SK-N-SH (cell line): ENCODE results near the gene RPP25. TPM values are rescaled to one million over a fixed set of nuclear protein-coding genes. Genes with fewer than 3 reads are reported as not detected.

Source experiments
- CTCF ChIA-PET: fragments of 300-600, 350-600 bp; formaldehyde crosslinking; extraction: SDS; loops from one replicate; lab custom pipeline; 2021; lab: Yijun Ruan, JAX
- POLR2A ChIA-PET: fragments of 350-600 bp; sonication (Branson Sonifier 250); formaldehyde crosslinking; extraction: SDS; loops from one replicate; lab custom pipeline; 2020; ENCODE audit warnings: antibody characterized with exemption, inconsistent platforms; lab: Yijun Ruan, JAX
- DNase-seq: peaks from one replicate; pipeline ENCODE4 v3.0.0; 2012
- H2AFZ ChIP-seq: fragments of 200-600 bp; sonication (generic); 2 replicates; pipeline ENCODE4 v1.8.1; 2016; ENCODE audit warnings: antibody characterized with exemption, mild to moderate bottlenecking, low read depth
- H3F3A ChIP-seq: fragments of 200-600 bp; sonication (generic); replicated peaks from 2 replicates; pipeline ENCODE3; 2016; ENCODE audit warnings: antibody characterized with exemption, mild to moderate bottlenecking; ENCODE audit not compliant: insufficient read depth
- H3K27ac ChIP-seq, 2 experiments: fragments of 200-500 bp in 1 of 2; fragments of 200-600 bp in 1 of 2; sonication (Bioruptor generic) in 1 of 2; sonication (generic), shearing (Covaris generic) in 1 of 2; 2 replicates each; pipeline versions ENCODE4 v1.5.1 to v1.6.1; 2014 to 2016; ENCODE audit warnings: low read depth in 2 of 2, inconsistent platforms in 1 of 2, low read length in 1 of 2, mild to moderate bottlenecking in 1 of 2, mixed read lengths in 1 of 2
- H3K27me3 ChIP-seq: fragments of 200-600 bp; sonication (generic), shearing (Covaris generic); 2 replicates; pipeline ENCODE4 v1.6.1; 2016; ENCODE audit warnings: mixed run types; ENCODE audit not compliant: insufficient read depth
- H3K36me3 ChIP-seq, 2 experiments: fragments of 200-500 bp in 1 of 2; fragments of 200-600 bp in 1 of 2; sonication (Bioruptor generic) in 1 of 2; sonication (generic) in 1 of 2; replicated peaks in 1 of 2; 2 replicates each; pipeline versions ENCODE3 to v1.5.1; 2014 to 2016; ENCODE audit warnings: low read length in 1 of 2, mild to moderate bottlenecking in 1 of 2; ENCODE audit not compliant: insufficient read depth in 2 of 2, control insufficient read depth in 1 of 2
- H3K4me1 ChIP-seq, 2 experiments: fragments of 200-500 bp in 1 of 2; fragments of 200-600 bp in 1 of 2; sonication (Bioruptor generic) in 1 of 2; sonication (generic), shearing (Covaris generic) in 1 of 2; 2 replicates each; pipeline versions ENCODE4 v1.5.1 to v1.6.1; 2014 to 2016; ENCODE audit warnings: low read depth in 1 of 2, low read length in 1 of 2, mixed run types in 1 of 2; ENCODE audit not compliant: insufficient read depth in 2 of 2, control insufficient read depth in 1 of 2
- H3K4me2 ChIP-seq: fragments of 200-600 bp; sonication (generic), shearing (Covaris generic); 2 replicates; pipeline ENCODE4 v1.6.1; 2017; ENCODE audit warnings: mixed run types
- H3K4me3 ChIP-seq, 2 experiments: fragments of 200-500 bp in 1 of 2; fragments of 200-600 bp in 1 of 2; sonication (Bioruptor generic) in 1 of 2; sonication (generic), shearing (Covaris generic) in 1 of 2; 2 replicates each; pipeline versions ENCODE4 v1.5.1 to v1.8.1; 2014 to 2016; ENCODE audit warnings: low read depth in 2 of 2, inconsistent platforms in 1 of 2, low read length in 1 of 2, mild to moderate bottlenecking in 1 of 2, mixed read lengths in 1 of 2, moderate library complexity in 1 of 2
- H3K79me2 ChIP-seq: fragments of 200-600 bp; sonication (generic); 2 replicates; pipeline ENCODE4 v1.8.1; 2017; ENCODE audit warnings: mild to moderate bottlenecking; ENCODE audit not compliant: insufficient read depth
- H3K9ac ChIP-seq: fragments of 200-600 bp; sonication (generic); 2 replicates; pipeline ENCODE4 v1.6.1; 2017; ENCODE audit warnings: mixed run types
- H3K9me2 ChIP-seq: fragments of 200-600 bp; sonication (generic); 2 replicates; pipeline ENCODE4 v1.6.1; 2017; ENCODE audit warnings: mixed run types
- H3K9me3 ChIP-seq: fragments of 200-600 bp; sonication (generic); 2 replicates; pipeline ENCODE4 v1.6.1; 2017; ENCODE audit warnings: mixed run types, mild to moderate bottlenecking, moderate library complexity
- H4K20me1 ChIP-seq: fragments of 200-600 bp; sonication (generic); 2 replicates; pipeline ENCODE4 v1.6.1; 2017; ENCODE audit warnings: mild to moderate bottlenecking, mixed run types; ENCODE audit not compliant: insufficient read depth
- EZH2phosphoT487 ChIP-seq: fragments of 200-600 bp; sonication (generic); IDR thresholded peaks from 2 replicates; pipeline ENCODE4 v1.6.1; 2017; ENCODE audit warnings: low read depth, mixed run types, mild to moderate bottlenecking, antibody characterized with exemption, moderate library complexity, borderline replicate concordance
- FOXM1 ChIP-seq: IDR thresholded peaks from 2 replicates; pipeline ENCODE4 v1.4.0; 2012; ENCODE audit warnings: low read depth, mild to moderate bottlenecking
- GABPA ChIP-seq: IDR thresholded peaks from 2 replicates; pipeline ENCODE4 v1.4.0; 2012; ENCODE audit warnings: low read depth, mild to moderate bottlenecking
- GATA2 ChIP-seq: sonication (generic); formaldehyde crosslinking; IDR thresholded peaks from 2 replicates; pipeline ENCODE4 v1.5.0; 2020; ENCODE audit warnings: mild to moderate bottlenecking, missing genetic modification reagents
- MAX ChIP-seq: IDR thresholded peaks from 2 replicates; pipeline ENCODE4 v1.4.0; 2012; ENCODE audit warnings: low read depth
- MEF2A ChIP-seq: IDR thresholded peaks from 2 replicates; pipeline ENCODE4 v1.4.0; 2012; ENCODE audit warnings: low read depth, borderline replicate concordance
- MXI1 ChIP-seq: IDR thresholded peaks from 2 replicates; pipeline ENCODE4 v1.6.1; 2012; ENCODE audit warnings: mild to moderate bottlenecking, low read depth, low read length, improper control_type of control experiment
- NFIC ChIP-seq: IDR thresholded peaks from 2 replicates; pipeline ENCODE4 v1.4.0; 2012; ENCODE audit warnings: borderline replicate concordance
- PBX3 ChIP-seq: IDR thresholded peaks from 2 replicates; pipeline ENCODE4; 2012
- RAD21 ChIP-seq: IDR thresholded peaks from 2 replicates; pipeline ENCODE4 v1.6.1; 2012; ENCODE audit warnings: mild to moderate bottlenecking, low read length
- RCOR1 ChIP-seq: fragments of 150-350 bp; IDR thresholded peaks from 2 replicates; pipeline ENCODE4 v1.6.1; 2017; ENCODE audit warnings: antibody characterized with exemption, low read length
- SIN3A ChIP-seq: IDR thresholded peaks from 2 replicates; pipeline ENCODE4 v1.6.1; 2012; ENCODE audit warnings: low read depth, mild to moderate bottlenecking, low read length, moderate library complexity, borderline replicate concordance
- TCF12 ChIP-seq: IDR thresholded peaks from 2 replicates; pipeline ENCODE4 v1.4.0; 2012
- TEAD4 ChIP-seq: IDR thresholded peaks from 2 replicates; pipeline ENCODE4 v1.4.0; 2012; ENCODE audit warnings: mild to moderate bottlenecking, borderline replicate concordance; ENCODE audit not compliant: insufficient read depth
- ZBTB33 ChIP-seq: IDR thresholded peaks from 2 replicates; pipeline ENCODE4 v1.4.0; 2012; ENCODE audit warnings: low read depth, borderline replicate concordance
- WGBS: methylation state at CpG from one replicate; pipeline ENCODE4 v1.1.6; 2017; ENCODE audit warnings: low lambda C conversion rate; 5-methylcytosine and 5-hydroxymethylcytosine counted together
- polyA plus RNA-seq, 3 experiments: library from polyadenylated mRNA; depleted of rRNA; stranded (reverse); fragments of >200 nt; gene quantifications; 2 replicates each; pipeline ENCODE4 v1.2.3, GENCODE V29; 2012

The RPP25 gene
- polyA plus RNA-seq, 1 of the 3 experiments (the other 2 are of a cell fraction): 1.7 TPM

- 86% methylated on average over 5 of the region's 5 CpGs for WGBS
- ChIA-PET POLR2A (interaction anchor here (1.7 kb wide), 1 partner anchor 34 kb away, joined by 5 read pairs; the partner anchor contains the start of gene SCAMP5), CTCF (interaction anchor here (0.6 kb wide), 1 partner anchor 190 kb away, joined by 3 read pairs; no protein-coding TSS in a partner anchor)
- no peak overlapping the region for H3K27ac ChIP-seq
- H3K79me2 ChIP-seq: no peaks in the 10 kb centered on the region
- peaks cover 5% of the 10 kb centered on the region for H3F3A ChIP-seq
- DNase-seq: no peak
- no peaks in the 10 kb centered on the region; the same call in 1 of the 2 replicates for H3K27me3 ChIP-seq
- no peak overlapping the region for H3K4me2 ChIP-seq
- H3K9me2 ChIP-seq: no peaks in the 10 kb centered on the region
- no peaks in the 10 kb centered on the region for H4K20me1 ChIP-seq
- H3K36me3 ChIP-seq: no peaks in the 10 kb centered on the region
- H3K9ac ChIP-seq: no peak overlapping the region
- no peak for TF ChIP-seq TEAD4
- TF ChIP-seq PBX3: no peak
- no peak for TF ChIP-seq ZBTB33
- TF ChIP-seq NFIC: no peak
- no peak for TF ChIP-seq RCOR1
- no peak for TF ChIP-seq MEF2A
- no peak for TF ChIP-seq MAX
- TF ChIP-seq FOXM1: no peak
- no peak for TF ChIP-seq MXI1
- H3K4me1 ChIP-seq: peaks cover 7 to 26% of the 10 kb centered on the region in 2 experiments; a peak in 2 of 4 replicates
- no peak overlapping the region for H3K4me3 ChIP-seq
- H2AFZ ChIP-seq: no peak overlapping the region
- H3K9me3 ChIP-seq: no peaks in the 10 kb centered on the region
Observed at GRCh38 chr15:74961616-74962015, 5.0 kb upstream of the RPP25 start.

GRCh38 chr15:74960995-74961588 is 4.5 kb upstream of the RPP25 start:
- no peak overlapping the region for H2AFZ ChIP-seq
- no peak overlapping the region for H3K4me2 ChIP-seq
- H3K9me3 ChIP-seq: no peaks in the 10 kb centered on the region
- WGBS: 76% methylated on average over 3 of the region's 3 CpGs
- peaks cover 5% of the 10 kb centered on the region for H3F3A ChIP-seq
- no peaks in the 10 kb centered on the region; the same call in 1 of the 2 replicates for H3K27me3 ChIP-seq
- ChIA-PET CTCF (no interaction called here), POLR2A (interaction anchor here (1.7 kb wide), 1 partner anchor 34 kb away, joined by 5 read pairs; the partner anchor contains the start of gene SCAMP5)
- no peak for DNase-seq
- H3K9ac ChIP-seq: no peak overlapping the region
- H3K4me3 ChIP-seq: no peak overlapping the region
- H3K27ac ChIP-seq: no peak overlapping the region
- no peaks in the 10 kb centered on the region for H3K36me3 ChIP-seq
- no peak for TF ChIP-seq TCF12
- TF ChIP-seq RAD21: no peak
- TF ChIP-seq SIN3A: no peak
- no peak for TF ChIP-seq NFIC
- no peak for TF ChIP-seq GABPA
- TF ChIP-seq EZH2phosphoT487: no peak
- TF ChIP-seq GATA2 (CRISPR knock-in tag): no peak
- peaks cover 7 to 28% of the 10 kb centered on the region in 2 experiments; a peak in 2 of 4 replicates for H3K4me1 ChIP-seq
- no peaks in the 10 kb centered on the region for H3K79me2 ChIP-seq
- no peaks in the 10 kb centered on the region for H4K20me1 ChIP-seq
- no peaks in the 10 kb centered on the region for H3K9me2 ChIP-seq
